Endothelial cell (in vitro differentiated cells): Measurements from ENCODE around the gene COX7A2. TPM values are rescaled to one million over a fixed set of nuclear protein-coding genes. Genes with fewer than 3 reads are reported as not detected.

Experiments
- DNase-seq: peaks from one replicate; pipeline ENCODE4 v3.0.0; 2021; ENCODE audit warnings: low spot score
- H3K27ac Mint-ChIP-seq: one replicate; pipeline ENCODE4 v1.8.0; 2021; ENCODE audit warnings: mixed read lengths, inconsistent platforms; ENCODE audit not compliant: unreplicated experiment
- H3K27me3 Mint-ChIP-seq: one replicate; pipeline ENCODE4 v1.8.0; 2021; ENCODE audit warnings: mild to moderate bottlenecking, moderate library complexity, mixed read lengths, inconsistent platforms; ENCODE audit not compliant: unreplicated experiment
- H3K36me3 Mint-ChIP-seq: one replicate; pipeline ENCODE4 v1.8.0; 2021; ENCODE audit warnings: mild to moderate bottlenecking, low read depth, mixed read lengths, inconsistent platforms; ENCODE audit not compliant: unreplicated experiment
- H3K4me1 Mint-ChIP-seq: one replicate; pipeline ENCODE4 v1.8.0; 2021; ENCODE audit warnings: mild to moderate bottlenecking, mixed read lengths, inconsistent platforms; ENCODE audit not compliant: unreplicated experiment
- H3K4me3 Mint-ChIP-seq: one replicate; pipeline ENCODE4 v1.8.0; 2021; ENCODE audit warnings: mild to moderate bottlenecking, mixed read lengths, inconsistent platforms; ENCODE audit not compliant: unreplicated experiment
- H3K9me3 Mint-ChIP-seq: one replicate; pipeline ENCODE4 v1.8.0; 2021; ENCODE audit warnings: mixed read lengths, inconsistent platforms; ENCODE audit not compliant: unreplicated experiment
- total RNA-seq: library from RNA; stranded (reverse); fragmentation: NEBNext Ultra II Directional; extraction: Animal tissue kit (Norgen Biotek cat#: 25700); gene quantifications from one replicate; pipeline ENCODE4 v1.2.1, GENCODE V29; 2021; ENCODE audit not compliant: unreplicated experiment
- TF ChIP-seq, protein P1 (sequence below): fragments of 200-600 bp; sonication (generic); IDR thresholded peaks from one replicate; pipeline ENCODE4 v1.5.0; 2021; ENCODE audit warnings: antibody characterized with exemption; ENCODE audit not compliant: unreplicated experiment

Gene COX7A2
- total RNA-seq, 1 donor from 2014 or later: 341 TPM

DNA sequence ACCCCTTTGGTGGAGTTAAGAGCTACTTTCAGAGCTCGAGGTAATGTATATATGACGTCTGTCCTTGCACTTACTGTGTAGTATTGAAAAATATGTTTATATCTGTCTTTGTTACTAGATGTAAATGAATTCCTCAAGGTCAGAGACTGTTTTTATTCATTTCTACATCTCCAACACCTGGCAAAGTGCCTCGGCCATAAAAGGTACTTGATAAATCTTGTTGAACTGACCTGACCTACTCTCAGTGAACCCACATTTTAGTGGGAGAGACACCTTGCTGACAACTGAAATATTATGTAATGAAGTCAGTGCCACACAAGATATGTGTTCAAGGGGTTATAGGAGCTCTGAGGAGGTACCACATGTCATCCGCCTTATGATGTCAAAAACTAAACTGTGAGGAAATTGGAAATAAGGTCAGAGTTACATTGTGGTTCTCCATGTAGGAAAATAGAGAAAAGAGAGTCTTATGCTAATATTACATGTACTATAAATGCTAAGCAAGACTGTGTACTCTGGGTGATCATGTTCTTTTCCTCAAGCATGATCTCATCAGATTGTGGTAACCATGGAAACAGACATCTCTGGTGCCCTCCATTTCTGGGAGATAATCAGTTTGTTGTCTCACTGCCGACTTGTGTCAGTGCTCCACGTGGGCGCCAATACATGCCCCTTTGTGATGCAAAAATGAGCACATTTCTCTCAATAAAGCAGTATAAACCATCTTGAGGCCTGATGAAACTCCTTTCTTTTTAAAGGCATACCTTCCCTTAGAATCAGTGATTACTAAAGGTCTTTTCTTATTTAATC is 46.7 kb upstream of the COX7A2 start:
- Mint-ChIP-seq H3K27ac (no peak overlapping the region), H3K27me3 (no peaks in the 10 kb centered on the region), H3K36me3 (no peaks in the 10 kb centered on the region), H3K4me1 (peaks cover 3% of the 10 kb centered on the region), H3K9me3 (no peaks in the 10 kb centered on the region), H3K4me3 (no peak overlapping the region)
- TF ChIP-seq, protein P1, sequence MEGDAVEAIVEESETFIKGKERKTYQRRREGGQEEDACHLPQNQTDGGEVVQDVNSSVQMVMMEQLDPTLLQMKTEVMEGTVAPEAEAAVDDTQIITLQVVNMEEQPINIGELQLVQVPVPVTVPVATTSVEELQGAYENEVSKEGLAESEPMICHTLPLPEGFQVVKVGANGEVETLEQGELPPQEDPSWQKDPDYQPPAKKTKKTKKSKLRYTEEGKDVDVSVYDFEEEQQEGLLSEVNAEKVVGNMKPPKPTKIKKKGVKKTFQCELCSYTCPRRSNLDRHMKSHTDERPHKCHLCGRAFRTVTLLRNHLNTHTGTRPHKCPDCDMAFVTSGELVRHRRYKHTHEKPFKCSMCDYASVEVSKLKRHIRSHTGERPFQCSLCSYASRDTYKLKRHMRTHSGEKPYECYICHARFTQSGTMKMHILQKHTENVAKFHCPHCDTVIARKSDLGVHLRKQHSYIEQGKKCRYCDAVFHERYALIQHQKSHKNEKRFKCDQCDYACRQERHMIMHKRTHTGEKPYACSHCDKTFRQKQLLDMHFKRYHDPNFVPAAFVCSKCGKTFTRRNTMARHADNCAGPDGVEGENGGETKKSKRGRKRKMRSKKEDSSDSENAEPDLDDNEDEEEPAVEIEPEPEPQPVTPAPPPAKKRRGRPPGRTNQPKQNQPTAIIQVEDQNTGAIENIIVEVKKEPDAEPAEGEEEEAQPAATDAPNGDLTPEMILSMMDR: no peak
- DNase-seq: no peak

DNA sequence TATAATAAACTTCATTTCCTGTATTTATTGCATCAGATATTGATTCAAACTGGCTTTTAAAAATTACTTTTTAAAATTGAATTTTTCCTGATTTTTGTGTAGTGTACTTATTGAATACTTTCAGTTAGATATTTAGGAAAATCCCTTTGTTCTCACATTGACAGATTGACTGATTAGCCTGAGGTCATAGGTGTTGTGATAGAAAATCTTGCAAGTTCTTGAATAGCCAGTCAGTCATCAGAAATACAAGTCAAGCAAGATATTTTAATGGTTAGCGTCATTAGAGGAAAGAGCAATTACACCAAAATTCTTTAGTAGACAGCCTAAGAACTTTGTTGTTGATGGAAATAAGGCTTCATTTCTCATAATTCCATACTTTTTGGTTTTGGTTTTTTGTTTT is 44.4 kb upstream of the COX7A2 start:
- Mint-ChIP-seq H3K27me3 (no peaks in the 10 kb centered on the region), H3K9me3 (no peaks in the 10 kb centered on the region), H3K36me3 (no peaks in the 10 kb centered on the region), H3K27ac (no peak overlapping the region), H3K4me1 (peaks cover 3% of the 10 kb centered on the region), H3K4me3 (no peak overlapping the region)
- TF ChIP-seq, protein P1: no peak
- no peak for DNase-seq

DNA sequence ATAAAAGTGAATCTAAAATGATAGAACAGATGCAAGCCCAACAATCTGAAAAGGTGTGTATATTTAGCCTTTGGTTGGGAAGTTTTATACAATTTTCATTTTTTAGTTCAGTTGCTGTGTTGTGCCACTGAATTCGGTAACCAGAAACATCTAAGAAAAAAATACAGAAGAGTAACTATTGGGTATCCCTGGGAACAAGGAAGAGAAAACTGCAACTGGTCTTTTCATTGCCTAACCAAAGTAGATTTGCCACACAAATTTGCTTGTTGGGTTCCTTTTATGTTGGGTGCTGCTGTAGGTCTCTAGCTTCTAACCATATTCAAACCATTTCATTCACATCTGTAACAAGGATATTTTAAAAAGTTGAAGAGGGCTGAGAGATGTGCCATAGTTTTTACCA is 43.8 kb upstream of the COX7A2 start:
- TF ChIP-seq, protein P1: no peak
- Mint-ChIP-seq H3K36me3 (no peaks in the 10 kb centered on the region), H3K4me3 (no peak overlapping the region), H3K9me3 (no peaks in the 10 kb centered on the region), H3K27ac (no peak overlapping the region), H3K27me3 (no peaks in the 10 kb centered on the region), H3K4me1 (peaks cover 3% of the 10 kb centered on the region)
- DNase-seq: no peak

DNA sequence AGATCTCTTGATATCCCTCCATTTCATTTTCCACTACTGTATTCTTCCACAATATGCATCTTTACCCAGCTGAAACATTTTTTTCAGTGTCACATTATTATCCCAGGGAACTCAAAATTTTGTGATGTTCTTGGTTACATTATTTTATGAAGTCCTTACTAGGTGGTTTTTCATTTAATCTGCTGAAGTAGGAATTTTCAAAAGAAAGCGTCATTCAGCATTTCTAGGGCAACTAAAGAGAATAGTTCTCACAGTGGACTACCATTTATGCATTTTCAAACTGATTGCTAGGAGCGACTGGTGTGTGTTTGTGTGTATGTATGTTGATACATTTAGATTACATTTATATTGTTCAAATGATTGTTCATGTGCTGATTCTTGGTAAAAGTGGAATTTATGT is 43.4 kb upstream of the COX7A2 start:
- no peaks in the 10 kb centered on the region for H3K36me3 Mint-ChIP-seq
- no peaks in the 10 kb centered on the region for H3K27me3 Mint-ChIP-seq
- TF ChIP-seq, protein P1: no peak
- no peaks in the 10 kb centered on the region for H3K9me3 Mint-ChIP-seq
- no peak overlapping the region for H3K4me3 Mint-ChIP-seq
- peaks cover 5% of the 10 kb centered on the region for H3K4me1 Mint-ChIP-seq
- H3K27ac Mint-ChIP-seq: no peak overlapping the region
- no peak for DNase-seq

DNA sequence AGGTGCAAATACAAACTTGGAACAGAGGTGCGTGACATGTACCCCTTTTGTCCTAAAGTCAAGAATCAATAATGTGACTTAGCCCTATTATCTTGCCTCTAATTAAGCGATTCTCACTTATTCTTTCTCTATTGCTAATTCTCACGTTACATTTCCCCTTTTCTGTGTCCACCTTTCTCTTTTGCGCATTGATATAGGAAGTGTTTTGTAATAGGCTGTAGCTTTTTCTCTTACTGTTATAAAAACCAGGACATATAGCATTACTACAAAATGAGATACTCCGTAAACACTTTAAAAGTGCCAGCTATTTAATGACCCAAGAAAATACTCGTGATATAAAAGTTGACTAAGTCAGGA is 41.7 kb upstream of the COX7A2 start:
- Mint-ChIP-seq H3K27me3 (no peaks in the 10 kb centered on the region), H3K9me3 (no peaks in the 10 kb centered on the region), H3K36me3 (no peaks in the 10 kb centered on the region), H3K27ac (no peak overlapping the region), H3K4me1 (peaks cover 13% of the 10 kb centered on the region), H3K4me3 (no peak overlapping the region)
- TF ChIP-seq, protein P1: no peak
- no peak for DNase-seq
